ENCODE results near the gene KCNE3. TPM values are rescaled to one million over a fixed set of nuclear protein-coding genes. Genes with fewer than 3 reads are reported as not detected.

Gene KCNE3
- total and polyA plus RNA-seq, 9 of the 15 experiments (the other 6 are each of a cell fraction or from before 2014, with no cell fraction given) = 1.6 to 8.7 (median 6.2) TPM

DNA sequence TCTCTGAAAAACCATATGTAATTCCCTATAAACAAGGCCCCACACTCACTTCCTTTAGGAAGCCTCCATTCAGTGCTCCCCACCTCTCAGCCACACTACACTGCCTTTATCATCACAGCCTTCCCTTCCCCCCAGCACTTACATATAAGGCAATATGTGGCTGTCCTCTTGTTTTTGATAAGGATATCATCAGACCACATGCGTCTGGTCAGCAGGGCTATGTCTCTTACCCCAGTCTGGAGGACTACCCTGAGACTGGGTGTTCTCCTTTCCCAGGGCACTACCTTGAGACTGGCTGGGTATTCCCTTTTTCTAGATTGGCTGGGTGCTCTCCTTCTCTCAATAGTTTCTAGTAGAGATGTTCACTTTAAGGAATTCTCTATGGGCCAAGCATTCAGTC is 7.8 kb downstream of the KCNE3 start (continued):
- TF ChIP-seq BCOR (IDR thresholded peaks at IDR 0.05) = 0 out of 2 replicates have a peak, but pooled peaks have one; percentile 5
- TF ChIP-seq TSHZ1 (CRISPR knock-in tag; IDR thresholded peaks at IDR 0.05) = 0 out of 2 replicates have a peak, but pooled peaks have one; percentile 6
- no peak for TF ChIP-seq SNIP1 (IDR thresholded peaks at IDR 0.05; ENCODE audit: low read depth)
- TF ChIP-seq GABPA (tag; conservative IDR thresholded peaks at IDR 0.05; ENCODE audit: low read depth) = no peak
- no peak for TF ChIP-seq ZNF445 (CRISPR knock-in tag; IDR thresholded peaks at IDR 0.05; ENCODE audit: low read depth)
- TF ChIP-seq, protein P1, sequence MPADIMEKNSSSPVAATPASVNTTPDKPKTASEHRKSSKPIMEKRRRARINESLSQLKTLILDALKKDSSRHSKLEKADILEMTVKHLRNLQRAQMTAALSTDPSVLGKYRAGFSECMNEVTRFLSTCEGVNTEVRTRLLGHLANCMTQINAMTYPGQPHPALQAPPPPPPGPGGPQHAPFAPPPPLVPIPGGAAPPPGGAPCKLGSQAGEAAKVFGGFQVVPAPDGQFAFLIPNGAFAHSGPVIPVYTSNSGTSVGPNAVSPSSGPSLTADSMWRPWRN (IDR thresholded peaks at IDR 0.05; ENCODE audit: low read depth) = no peak
- no peak for TF ChIP-seq IFI16 (CRISPR knock-in tag; IDR thresholded peaks at IDR 0.05)
- no peak for TF ChIP-seq FOXJ3 (CRISPR knock-in tag; IDR thresholded peaks at IDR 0.05)
- no peak for TF ChIP-seq TSC22D4 (tag; IDR thresholded peaks at IDR 0.05)
- no peak for TF ChIP-seq ZNF561 (CRISPR knock-in tag; conservative IDR thresholded peaks at IDR 0.05)
- TF ChIP-seq RFX1 (IDR thresholded peaks at IDR 0.05) = no peak
- TF ChIP-seq STAT5A (IDR thresholded peaks at IDR 0.05; ENCODE audit: borderline replicate concordance, low read length) = 0 out of 2 replicates have a peak, but pooled peaks have one; percentile 43
- no peak for TF ChIP-seq ZNF318 (IDR thresholded peaks at IDR 0.05; ENCODE audit: borderline replicate concordance in 1 of 2, low read depth in 1 of 2)
- TF ChIP-seq CSDE1 (IDR thresholded peaks at IDR 0.05) = no peak
- TF ChIP-seq LCOR (CRISPR knock-in tag; IDR thresholded peaks at IDR 0.05) = 0 out of 2 replicates have a peak, but pooled peaks have one; percentile 19
- TF ChIP-seq FOXA3 (CRISPR knock-in tag; conservative IDR thresholded peaks at IDR 0.05 in 1 of 2, IDR thresholded peaks at IDR 0.05 in 1 of 2) = no peak
